Activated CD4-positive, alpha-beta T cell treated with anti-CD3 and anti-CD28 coated beads, Interleukin-2, amount 50 U/mL, for 24 hours (primary cell): ENCODE measurements around the gene EFHD2.

ENCODE experiments used
- DNase-seq, 2 donors: peaks; one replicate each; pipeline ENCODE4 v3.0.0-alpha.2; 2020; ENCODE audit warnings: low read depth in 1 of 2, low spot score in 1 of 2

EFHD2 gene

GRCh38 chr1:15475752-15476314 is 66.1 kb downstream of the EFHD2 start, which contains the start of gene CELA2B:
TSS of gene CELA2B (plus strand) at chr1:15476104. CDS start at chr1:15476126, 22 bp downstream.
- DNase-seq, result no peak

GRCh38 chr1:15476927-15477326 is 67.2 kb downstream of the EFHD2 start:
- DNase-seq, result no peak

DNA sequence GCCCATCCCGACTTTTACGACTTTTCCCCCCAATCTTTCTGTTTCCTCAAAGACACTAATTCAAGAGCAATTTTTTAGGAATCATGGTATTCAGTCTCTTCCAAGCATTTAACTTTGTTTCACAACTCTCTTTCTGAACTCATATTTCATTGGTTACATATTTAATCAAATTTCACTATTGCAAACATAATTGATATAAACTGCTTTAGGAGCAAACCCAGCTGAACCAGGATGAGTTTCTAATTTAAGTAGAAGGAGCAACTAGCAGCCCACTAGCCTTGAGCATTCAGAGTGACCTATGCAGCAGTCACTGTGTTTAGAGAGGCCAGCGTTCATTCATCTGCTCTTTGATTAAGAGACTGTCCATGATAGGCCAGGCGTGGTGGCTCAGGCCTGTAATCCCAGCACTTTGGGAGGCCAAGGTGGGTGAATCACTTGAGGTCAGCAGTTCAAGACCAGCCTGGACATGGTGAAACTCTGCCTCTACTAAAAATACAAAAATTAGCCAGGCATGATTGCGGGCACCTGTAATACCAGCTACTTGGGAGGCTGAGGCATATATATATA is 68.0 kb downstream of the EFHD2 start:
- no peak for DNase-seq
